ENCODE results near the gene KRTAP12-4.
A peak's percentile ranks its signal among the peaks of the same experiment; 100 is the strongest.
"Not testable (repeated sequence)": the region's sequence is repeated elsewhere in the genome, so short reads cannot be mapped to it uniquely, and the experiment has no call there.

Gene KRTAP12-4

DNA sequence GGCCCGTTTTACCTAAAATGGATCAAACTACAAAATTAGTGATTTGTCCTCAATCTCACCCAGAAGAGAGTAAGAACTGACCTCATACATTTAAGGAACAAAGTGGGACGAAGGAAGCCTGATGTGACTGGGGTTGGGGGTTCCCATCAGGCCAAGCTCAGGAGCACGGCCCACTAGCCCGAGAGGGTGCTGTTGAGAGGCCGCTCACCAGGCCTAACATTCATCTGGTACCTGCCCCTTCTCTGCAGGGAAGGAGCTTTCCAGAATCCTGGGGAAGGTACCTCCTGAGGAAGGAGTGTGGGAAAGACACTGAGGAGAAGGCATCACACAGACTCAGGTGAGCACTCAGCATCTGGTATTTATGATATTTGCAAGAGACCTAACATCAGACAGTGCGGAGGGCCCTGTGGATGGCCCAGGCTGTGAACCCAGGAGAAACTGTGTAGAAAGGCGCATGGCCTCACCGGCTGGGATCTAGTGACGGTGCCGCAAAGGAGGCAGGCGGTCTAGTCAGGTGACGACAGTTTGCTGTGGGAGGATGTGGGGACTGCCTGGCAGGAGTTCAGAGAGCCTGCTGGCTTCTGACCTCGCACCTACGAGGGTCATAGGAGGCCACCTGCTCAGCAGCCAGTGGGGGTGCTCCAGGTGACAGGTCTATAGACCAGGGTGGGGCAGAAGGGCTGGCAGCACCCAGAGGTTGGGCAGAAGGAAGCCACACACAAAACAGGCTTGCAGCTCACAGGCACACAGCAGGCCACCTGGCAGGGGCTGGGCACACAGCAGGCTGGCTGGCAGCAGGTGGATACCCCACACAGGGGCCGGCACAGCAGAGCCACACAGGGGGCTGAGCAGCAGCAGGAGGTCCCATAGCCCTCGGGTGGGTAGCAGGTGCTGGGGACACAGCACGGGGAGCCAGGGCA lies 543 bp downstream of the KRTAP12-4 start:
- peaks cover 53% of the 10 kb centered on the region for H3K9me3 Mint-ChIP-seq
- peak overlapping the region; percentile 85 for H3K27ac Mint-ChIP-seq
- H3K4me3 Mint-ChIP-seq: no peak overlapping the region
- peaks cover 3% of the 10 kb centered on the region for H3K27me3 Mint-ChIP-seq
- H3K4me1 Mint-ChIP-seq: peaks cover 51% of the 10 kb centered on the region
- DNase-seq: peak; percentile 48
- peaks cover 52% of the 10 kb centered on the region for H3K36me3 Mint-ChIP-seq
- CTCF ChIA-PET: interaction anchor here (0.7 to 1.0 kb wide), 2 partner anchors 30 to 35 kb away, joined by 3 read pairs; no protein-coding TSS in a partner anchor

DNA sequence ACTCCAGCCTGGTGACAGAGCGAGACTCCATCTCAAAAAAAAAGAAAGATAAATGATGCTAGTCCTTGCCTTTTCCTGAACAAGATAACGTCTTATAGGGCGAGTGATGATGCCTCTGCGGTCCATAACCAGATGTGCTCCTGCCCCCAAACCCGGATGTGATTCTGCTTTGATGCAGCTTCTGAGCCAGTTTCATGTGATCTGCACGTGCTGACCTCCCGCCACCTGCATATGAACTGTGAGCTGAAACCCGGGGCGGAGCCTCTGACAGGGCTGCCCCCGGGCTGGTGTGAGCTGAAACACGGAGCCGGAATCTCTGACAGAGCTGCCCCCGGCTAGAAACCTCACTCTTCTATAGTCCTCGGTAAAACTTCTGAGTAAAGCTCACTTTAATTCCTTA lies 1.3 kb downstream of the KRTAP12-4 start:
- Mint-ChIP-seq H3K4me1 (peaks cover 43% of the 10 kb centered on the region), H3K36me3 (peaks cover 44% of the 10 kb centered on the region), H3K27me3 (peaks cover 3% of the 10 kb centered on the region), H3K27ac (no peak overlapping the region), H3K4me3 (no peak overlapping the region), H3K9me3 (peaks cover 48% of the 10 kb centered on the region)
- DNase-seq: no peak
- CTCF ChIA-PET: interaction anchor here (0.7 kb wide), 1 partner anchor 34 kb away, joined by 3 read pairs; no protein-coding TSS in a partner anchor

DNA sequence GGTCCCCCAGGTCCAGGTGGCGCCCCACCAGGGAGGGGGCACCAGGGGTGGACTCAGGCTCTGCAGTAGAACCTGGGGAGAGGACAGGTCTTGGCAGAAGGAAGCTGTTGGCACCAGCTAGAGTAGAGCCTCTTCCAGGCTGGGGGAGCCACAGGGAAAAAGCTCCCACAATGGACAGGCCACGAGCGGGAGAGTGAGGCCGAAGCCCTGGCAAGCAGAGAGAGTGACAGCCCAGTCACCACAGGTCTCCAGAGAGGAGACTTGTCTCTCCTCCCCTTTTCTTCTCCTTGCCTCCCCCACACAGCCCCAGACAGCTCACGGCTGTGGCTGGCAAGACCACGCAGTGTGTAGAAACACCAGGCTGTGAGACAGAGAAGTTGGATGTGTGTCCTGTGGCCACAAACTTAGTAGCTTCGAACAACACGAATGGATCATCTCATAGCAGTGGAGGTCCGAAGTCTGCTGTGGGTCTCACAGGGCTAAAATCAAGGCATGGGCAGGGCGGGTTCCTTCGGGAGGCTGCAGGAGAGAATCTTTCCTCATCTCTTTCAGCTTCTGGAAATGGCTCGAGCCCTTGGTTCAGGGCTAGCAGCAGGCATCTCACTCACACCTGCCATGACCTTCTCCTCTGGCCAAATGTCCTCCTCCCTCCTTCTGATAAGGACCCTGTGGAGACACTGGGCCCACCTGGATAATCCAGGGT lies 3.3 kb downstream of the KRTAP12-4 start:
- H3K9me3 Mint-ChIP-seq: peaks cover 29% of the 10 kb centered on the region
- H3K4me3 Mint-ChIP-seq: no peak overlapping the region
- CTCF ChIA-PET: no interaction called here
- H3K36me3 Mint-ChIP-seq: peaks cover 26% of the 10 kb centered on the region
- DNase-seq: no peak
- peaks cover 16% of the 10 kb centered on the region for H3K27me3 Mint-ChIP-seq
- H3K4me1 Mint-ChIP-seq: peaks cover 23% of the 10 kb centered on the region
- no peak overlapping the region for H3K27ac Mint-ChIP-seq

DNA sequence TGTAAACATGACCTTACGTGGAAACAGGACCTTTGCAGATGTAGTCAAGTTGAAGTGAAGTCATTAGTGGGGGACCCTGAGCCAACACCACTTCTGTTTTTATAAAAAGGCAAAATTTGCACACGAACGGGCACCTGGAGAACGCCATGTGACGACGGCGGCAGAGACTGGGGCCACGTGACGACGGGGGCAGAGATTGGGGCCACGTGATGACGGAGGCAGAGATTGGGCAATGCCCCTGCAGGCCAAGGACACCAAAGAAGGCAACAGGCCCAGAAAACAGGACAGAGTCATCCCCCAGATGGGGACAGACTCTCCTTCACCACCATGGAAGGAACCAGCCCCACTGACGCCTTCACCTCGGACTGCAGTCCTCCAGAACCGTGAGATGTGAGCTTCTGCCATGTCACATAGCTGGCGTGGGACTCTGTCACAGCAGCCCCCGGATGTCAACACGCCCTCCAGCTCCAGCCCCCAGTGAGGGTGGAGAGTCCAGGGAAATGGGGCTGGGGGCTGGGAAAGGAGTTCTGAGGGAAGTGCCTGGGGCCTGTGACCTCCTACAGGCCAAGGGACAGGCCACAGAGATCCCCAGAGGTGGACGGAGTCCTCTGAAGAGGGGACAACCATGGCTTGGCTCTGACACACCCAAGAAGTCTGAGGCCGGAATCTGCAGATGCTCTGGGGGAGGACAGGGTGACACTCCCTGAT lies 4.0 kb downstream of the KRTAP12-4 start:
- peaks cover 19% of the 10 kb centered on the region for H3K4me1 Mint-ChIP-seq
- H3K27me3 Mint-ChIP-seq: peaks cover 16% of the 10 kb centered on the region
- H3K27ac Mint-ChIP-seq: no peak overlapping the region
- DNase-seq: no peak
- CTCF ChIA-PET: no interaction called here
- H3K36me3 Mint-ChIP-seq: peaks cover 23% of the 10 kb centered on the region
- peaks cover 24% of the 10 kb centered on the region for H3K9me3 Mint-ChIP-seq
- H3K4me3 Mint-ChIP-seq: no peak overlapping the region

DNA sequence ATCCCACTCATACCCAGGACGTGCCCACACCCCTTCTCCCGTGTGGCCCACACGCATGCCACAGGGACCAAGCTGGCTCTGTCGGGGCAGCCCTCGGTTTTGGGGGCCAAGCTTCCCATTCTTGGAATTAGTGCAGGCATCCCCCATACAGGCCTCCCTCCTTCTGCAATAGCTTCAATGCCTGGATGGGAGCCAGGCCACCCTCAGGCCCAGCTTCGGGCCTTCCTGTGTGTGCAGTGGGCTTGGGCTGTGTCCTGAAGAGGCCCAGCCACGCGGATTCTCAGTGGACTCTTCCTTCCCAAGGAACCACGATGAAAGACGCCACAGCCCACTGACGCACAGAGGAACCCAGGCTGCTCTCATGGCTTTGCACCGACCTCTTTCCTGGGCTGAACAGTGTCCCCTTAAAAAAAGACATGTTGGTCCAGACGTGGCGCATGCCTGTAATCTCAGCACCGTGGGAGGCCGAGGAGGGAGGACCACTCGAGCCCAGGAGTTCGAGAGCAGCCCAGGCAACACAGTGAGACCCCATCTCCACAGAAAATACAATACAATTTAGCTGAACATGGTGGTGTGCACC lies 4.8 kb downstream of the KRTAP12-4 start:
- peaks cover 22% of the 10 kb centered on the region for H3K36me3 Mint-ChIP-seq
- CTCF ChIA-PET: no interaction called here
- DNase-seq: no peak
- no peak overlapping the region for H3K27ac Mint-ChIP-seq
- H3K27me3 Mint-ChIP-seq: peaks cover 16% of the 10 kb centered on the region
- H3K9me3 Mint-ChIP-seq: peaks cover 24% of the 10 kb centered on the region
- peaks cover 12% of the 10 kb centered on the region for H3K4me1 Mint-ChIP-seq
- no peak overlapping the region for H3K4me3 Mint-ChIP-seq

DNA sequence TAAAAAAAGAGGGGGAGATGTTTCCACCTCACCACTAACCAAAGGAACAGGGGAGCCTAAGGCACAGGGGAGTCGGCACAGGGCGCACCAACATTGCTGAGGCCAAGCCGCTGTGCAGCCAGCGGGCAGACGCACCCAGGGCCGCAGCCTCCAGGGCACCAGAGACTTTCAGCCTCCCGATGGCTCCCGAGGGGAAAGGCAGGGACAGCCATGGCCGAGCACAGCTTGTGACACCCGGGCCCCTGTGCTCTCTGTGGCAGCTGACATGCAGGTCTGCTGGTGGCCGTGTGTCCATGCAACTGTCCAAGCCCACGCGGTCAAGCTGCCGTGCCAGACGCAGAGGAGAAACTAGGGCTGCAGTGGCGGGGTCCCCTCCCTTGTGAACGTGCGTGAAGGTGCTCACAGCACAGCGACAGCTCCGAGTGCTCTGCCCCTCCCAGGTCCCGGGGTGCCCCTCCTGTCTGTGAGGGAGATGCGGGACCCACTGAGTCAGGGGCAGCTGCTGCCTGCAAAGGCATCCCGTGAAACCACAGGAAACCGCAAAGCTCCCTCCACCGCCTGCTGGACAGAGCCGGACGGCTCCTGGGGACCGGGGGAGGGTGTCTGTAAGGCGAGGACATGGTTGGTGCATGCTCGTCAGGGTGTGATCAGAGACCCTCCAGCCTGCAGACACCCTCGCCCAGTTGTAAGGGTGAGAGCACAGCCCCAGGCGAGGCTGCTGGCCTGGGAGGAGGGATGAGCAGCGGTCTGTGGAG lies 5.7 kb downstream of the KRTAP12-4 start:
- Mint-ChIP-seq H3K36me3 (peaks cover 18% of the 10 kb centered on the region), H3K27me3 (peaks cover 20% of the 10 kb centered on the region), H3K9me3 (peaks cover 27% of the 10 kb centered on the region), H3K4me1 (peaks cover 3% of the 10 kb centered on the region), H3K27ac (no peak overlapping the region), H3K4me3 (no peak overlapping the region)
- CTCF ChIA-PET: no interaction called here
- DNase-seq: no peak

DNA sequence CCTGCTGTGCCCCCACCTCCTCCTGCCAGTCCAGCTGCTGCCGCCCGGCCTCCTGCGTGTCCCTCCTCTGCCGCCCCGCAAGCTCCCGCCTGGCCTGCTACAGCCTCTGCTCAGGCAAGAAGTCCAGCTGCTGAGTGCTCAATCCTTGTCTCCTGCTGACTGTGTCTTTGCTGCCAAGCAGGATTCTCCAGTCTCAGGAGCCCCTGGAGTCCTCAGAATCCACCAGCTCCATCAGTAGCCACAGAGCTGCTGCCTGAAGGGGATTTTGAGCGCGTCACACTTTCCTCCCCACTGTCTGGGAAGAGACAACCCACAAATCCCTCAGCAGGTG lies 7.3 kb downstream of the KRTAP12-4 start:
- Mint-ChIP-seq H3K27me3 (peaks cover 22% of the 10 kb centered on the region), H3K4me1 (no peaks in the 10 kb centered on the region), H3K4me3 (no peak overlapping the region), H3K9me3 (peaks cover 30% of the 10 kb centered on the region), H3K27ac (no peak overlapping the region), H3K36me3 (peaks cover 11% of the 10 kb centered on the region)
- no peak for DNase-seq
- CTCF ChIA-PET: interaction anchor here (1.8 kb wide), 1 partner anchor 10 kb away, joined by 4 read pairs; the partner anchor contains the start of gene KRTAP12-3

DNA sequence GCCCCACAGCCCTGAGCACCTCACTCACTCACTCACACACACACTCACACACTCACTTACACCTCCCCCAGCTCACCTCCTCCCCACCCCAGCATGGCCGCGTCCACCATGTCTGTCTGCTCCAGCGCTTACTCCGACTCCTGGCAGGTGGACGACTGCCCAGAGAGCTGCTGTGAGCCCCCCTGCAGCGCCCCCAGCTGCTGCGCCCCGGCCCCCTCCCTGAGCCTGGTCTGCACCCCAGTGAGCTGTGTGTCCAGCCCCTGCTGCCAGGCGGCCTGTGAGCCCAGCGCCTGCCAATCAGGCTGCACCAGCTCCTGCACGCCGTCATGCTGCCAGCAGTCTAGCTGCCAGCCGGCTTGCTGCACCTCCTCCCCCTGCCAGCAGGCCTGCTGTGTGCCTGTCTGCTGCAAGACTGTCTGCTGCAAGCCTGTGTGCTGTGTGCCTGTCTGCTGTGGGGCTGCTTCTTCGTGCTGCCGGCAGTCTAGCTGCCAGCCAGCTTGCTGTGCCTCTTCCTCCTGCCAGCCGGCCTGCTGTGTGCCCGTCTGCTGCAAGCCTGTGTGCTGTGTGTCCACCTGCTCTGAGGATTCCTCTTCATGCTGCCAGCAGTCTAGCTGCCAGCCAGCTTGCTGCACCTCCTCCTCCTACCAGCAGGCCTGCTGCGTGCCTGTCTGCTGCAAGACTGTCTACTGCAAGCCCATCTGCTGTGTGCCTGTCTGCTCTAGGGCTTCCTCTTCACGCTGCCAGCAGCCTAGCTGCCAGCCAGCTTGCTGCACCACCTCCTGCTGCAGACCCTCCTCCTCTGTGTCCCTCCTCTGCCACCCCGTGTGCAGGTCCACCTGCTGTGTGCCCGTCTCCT lies 7.9 kb downstream of the KRTAP12-4 start, which contains the start of gene KRTAP10-11:
Gene KRTAP10-11 (plus strand): TSS at position 49 of the 856 bp plus-strand sequence. CDS start 45 bp downstream, at position 94.
- peaks cover 11% of the 10 kb centered on the region for H3K36me3 Mint-ChIP-seq
- CTCF ChIA-PET: interaction anchor here (0.6 to 1.8 kb wide), 2 partner anchors 11 to 39 kb away, joined by 3 to 4 read pairs; partner anchors contain the start of gene KRTAP12-3
- H3K4me3 Mint-ChIP-seq, DNase-seq, H3K27ac Mint-ChIP-seq, H3K4me1 Mint-ChIP-seq: not testable (repeated sequence)
- H3K9me3 Mint-ChIP-seq: peaks cover 32% of the 10 kb centered on the region
- H3K27me3 Mint-ChIP-seq: peaks cover 22% of the 10 kb centered on the region

DNA sequence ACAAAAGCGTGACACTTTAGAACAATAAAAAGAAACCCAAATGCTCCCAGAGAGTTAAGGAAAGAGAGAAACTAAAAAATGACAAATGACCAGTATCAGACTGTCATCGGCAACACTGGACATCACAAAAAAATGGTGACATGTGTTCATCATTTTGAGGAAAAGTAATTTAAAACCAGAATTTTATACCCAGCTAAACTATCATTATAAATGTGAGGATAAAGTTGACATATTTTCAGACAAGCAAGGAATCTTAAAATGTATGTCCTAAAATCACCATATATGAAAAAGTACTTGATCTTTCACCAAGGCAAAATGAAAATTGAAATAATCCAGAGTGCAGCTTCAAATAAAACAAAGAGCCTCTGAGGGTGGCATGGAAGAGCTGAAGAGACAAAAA lies 9.6 kb downstream of the KRTAP12-4 start:
- CTCF ChIA-PET: no interaction called here
- H3K4me3 Mint-ChIP-seq: no peak overlapping the region

DNA sequence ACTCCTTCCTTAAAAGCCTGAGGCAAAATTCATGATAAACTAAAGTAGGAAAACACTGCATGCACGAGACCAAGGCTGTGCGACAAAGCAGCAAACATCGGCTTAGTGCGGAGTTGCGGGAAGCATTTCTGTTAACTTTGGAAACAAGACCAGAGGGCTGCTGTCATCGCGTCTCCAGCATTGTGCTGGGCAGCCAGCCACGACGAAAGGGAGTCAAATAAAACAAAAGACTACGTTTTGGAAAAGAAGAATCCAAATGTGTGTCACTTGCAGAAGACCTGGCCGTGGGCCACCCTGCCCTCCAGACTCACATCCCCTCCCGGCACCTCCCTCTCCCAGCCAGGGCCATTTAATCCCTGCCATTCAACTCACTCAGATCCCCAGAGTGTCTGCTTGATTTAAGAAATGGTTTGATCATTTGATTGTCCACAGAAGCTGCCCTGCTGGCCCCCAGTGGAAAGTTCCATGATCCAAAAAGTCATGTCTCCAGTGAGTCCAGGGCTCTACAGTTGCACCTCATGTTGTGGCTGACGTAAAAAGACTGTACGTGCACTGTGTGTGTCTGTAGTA lies 10.6 kb downstream of the KRTAP12-4 start:
- CTCF ChIA-PET: no interaction called here
- peaks cover 39% of the 10 kb centered on the region for H3K27me3 Mint-ChIP-seq
- peaks cover 43% of the 10 kb centered on the region for H3K9me3 Mint-ChIP-seq
- H3K4me1 Mint-ChIP-seq: no peaks in the 10 kb centered on the region
- H3K27ac Mint-ChIP-seq: no peak overlapping the region
- peaks cover 14% of the 10 kb centered on the region for H3K36me3 Mint-ChIP-seq
- H3K4me3 Mint-ChIP-seq: no peak overlapping the region
- DNase-seq: no peak

More for the DNA sequence above, 9.6 kb downstream of the KRTAP12-4 start:
- peaks cover 37% of the 10 kb centered on the region for H3K27me3 Mint-ChIP-seq
- H3K9me3 Mint-ChIP-seq: peaks cover 42% of the 10 kb centered on the region
- no peak overlapping the region for H3K27ac Mint-ChIP-seq
- DNase-seq: no peak
- no peaks in the 10 kb centered on the region for H3K4me1 Mint-ChIP-seq
- H3K36me3 Mint-ChIP-seq: peaks cover 14% of the 10 kb centered on the region

DNA sequence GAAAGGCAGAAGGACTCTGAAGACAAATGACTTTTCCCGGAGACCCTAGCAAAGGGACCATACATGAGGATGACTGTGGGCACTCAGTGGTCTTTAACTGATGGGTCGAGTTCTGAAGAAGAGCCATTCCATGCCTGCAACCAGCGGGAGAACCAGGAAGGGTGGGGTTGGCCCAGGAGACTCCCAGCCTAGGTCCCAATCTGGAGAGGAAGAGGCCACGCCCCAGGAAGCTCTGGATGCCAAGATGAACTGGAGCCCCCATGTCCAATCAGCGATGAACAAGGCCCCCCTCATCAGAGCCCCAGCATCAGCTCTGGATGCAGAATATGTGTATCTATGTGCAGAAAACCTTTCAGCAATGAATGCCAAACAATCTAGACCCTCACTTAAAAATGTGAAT lies 13.7 kb downstream of the KRTAP12-4 start:
- DNase-seq: no peak
- Mint-ChIP-seq H3K4me3 (no peak overlapping the region), H3K4me1 (no peaks in the 10 kb centered on the region), H3K27ac (no peak overlapping the region), H3K9me3 (peaks cover 43% of the 10 kb centered on the region), H3K36me3 (peaks cover 11% of the 10 kb centered on the region), H3K27me3 (peaks cover 45% of the 10 kb centered on the region)
- CTCF ChIA-PET: no interaction called here

DNA sequence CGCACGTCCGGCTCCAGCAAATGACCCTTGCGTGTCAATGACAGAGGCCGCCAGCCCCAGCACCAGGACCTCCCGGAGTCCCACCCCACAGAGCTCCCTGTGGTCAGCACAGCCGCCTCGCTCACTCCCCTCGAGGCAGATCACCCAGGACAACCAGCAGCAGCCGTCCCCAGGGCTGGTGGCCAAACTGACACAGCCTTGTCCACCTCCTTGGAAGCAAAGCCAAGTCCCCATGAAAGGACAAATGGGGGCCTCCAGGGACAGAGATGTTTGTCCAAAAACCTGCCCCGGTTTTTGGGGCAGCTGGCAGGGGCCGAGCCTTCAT lies 15.2 kb downstream of the KRTAP12-4 start:
- Mint-ChIP-seq H3K27ac (no peak overlapping the region), H3K4me1 (no peaks in the 10 kb centered on the region), H3K9me3 (peaks cover 36% of the 10 kb centered on the region), H3K36me3 (peaks cover 4% of the 10 kb centered on the region), H3K27me3 (peaks cover 45% of the 10 kb centered on the region), H3K4me3 (no peak overlapping the region)
- DNase-seq: no peak
- CTCF ChIA-PET: no interaction called here

Data from activated naive CD4-positive, alpha-beta T cell treated with anti-CD3 and anti-CD28 coated beads, Interleukin-2, amount 10 ng/mL, durations not matched to agents 7 days and 5 days (primary cell).